ENCODE data around the gene UBXN4. TPM values are rescaled to one million over a fixed set of nuclear protein-coding genes. Genes with fewer than 3 reads are reported as not detected.

The UBXN4 gene
- total and polyA plus RNA-seq, 12 donors: 29.3 to 77.8 (median 63.1) TPM

DNA sequence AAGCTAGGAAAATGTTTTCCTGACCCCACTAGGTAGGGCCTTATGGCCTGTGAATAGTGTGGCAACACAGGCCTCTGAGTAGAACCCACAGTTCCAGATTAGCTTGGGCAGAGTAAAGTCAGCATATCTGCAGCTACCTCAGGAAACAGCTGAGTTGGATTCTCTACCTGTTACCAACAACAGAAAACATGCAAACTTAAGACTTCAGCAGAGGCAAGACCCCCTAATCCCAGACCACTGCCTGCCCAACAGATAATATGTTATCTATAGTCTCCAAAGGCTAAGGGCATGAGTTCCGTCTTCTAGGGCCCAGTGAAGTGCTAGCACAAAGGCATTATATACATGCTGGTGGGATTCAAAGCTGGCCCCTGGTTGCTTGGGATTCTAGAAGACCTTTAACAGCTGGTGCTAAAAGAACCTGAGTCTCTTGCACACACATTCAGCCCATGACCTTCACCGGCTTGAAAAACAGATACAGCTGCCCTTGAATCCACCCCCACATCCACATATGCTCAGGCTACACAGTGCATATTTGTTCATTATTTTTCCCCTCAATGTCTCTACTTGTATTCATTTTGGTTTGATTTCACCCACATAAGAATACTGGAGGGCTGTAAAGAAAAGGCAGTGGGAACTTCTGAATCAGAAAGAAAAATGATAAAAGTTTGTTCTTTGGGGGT, 13.5 kb upstream of the UBXN4 start:
- ATAC-seq (no peak), DNase-seq (no peak)
- H3K4me3 ChIP-seq: no peak overlapping the region
- H3K27me3 ChIP-seq: no peaks in the 10 kb centered on the region
- intact Hi-C loops (cut with DNase I): no loop called here
- H3K27ac ChIP-seq: no peak overlapping the region
- TF ChIP-seq CTCF (IDR thresholded peaks at IDR 0.05): no peak
- H3K9me3 ChIP-seq: no peaks in the 10 kb centered on the region
- 50 to 60% methylated on average over 2 of the region's 2 CpGs for WGBS, 2 donors
- no peaks in the 10 kb centered on the region for H3K4me1 ChIP-seq
- H3K36me3 ChIP-seq: peaks cover 0 to 25% (median 0%) of the 10 kb centered on the region in 9 donors

DNA sequence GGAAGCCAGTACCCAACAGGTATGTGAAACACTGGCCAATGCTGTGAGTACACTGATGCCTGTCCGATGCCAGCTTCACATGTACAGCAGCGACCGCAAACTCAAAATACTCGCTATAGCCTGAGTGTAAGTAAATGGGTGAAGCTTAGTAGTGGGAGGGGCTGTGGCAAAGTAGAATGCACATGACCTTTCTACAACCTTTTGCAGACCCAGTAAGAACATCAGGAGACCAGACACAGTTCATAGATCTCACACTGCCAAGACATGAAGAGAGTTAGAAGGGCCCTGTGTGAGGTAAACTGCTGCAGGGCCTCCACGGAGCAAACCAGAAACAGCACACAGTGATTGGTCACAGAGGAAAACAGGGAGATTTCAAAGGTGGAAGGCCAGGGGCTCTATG, 9.1 kb upstream of the UBXN4 start:
- H3K27me3 ChIP-seq: no peaks in the 10 kb centered on the region
- H3K27ac ChIP-seq: no peak overlapping the region
- no peaks in the 10 kb centered on the region for H3K36me3 ChIP-seq
- ATAC-seq: no peak
- TF ChIP-seq CTCF (IDR thresholded peaks at IDR 0.05): no peak
- H3K9me3 ChIP-seq: no peaks in the 10 kb centered on the region
- DNase-seq: no peak
- WGBS, 2 donors: 93 to 97% methylated on average over 5 of the region's 5 CpGs
- no peaks in the 10 kb centered on the region for H3K4me1 ChIP-seq
- intact Hi-C loops (cut with DNase I): no loop called here
- H3K4me3 ChIP-seq: no peak overlapping the region

DNA sequence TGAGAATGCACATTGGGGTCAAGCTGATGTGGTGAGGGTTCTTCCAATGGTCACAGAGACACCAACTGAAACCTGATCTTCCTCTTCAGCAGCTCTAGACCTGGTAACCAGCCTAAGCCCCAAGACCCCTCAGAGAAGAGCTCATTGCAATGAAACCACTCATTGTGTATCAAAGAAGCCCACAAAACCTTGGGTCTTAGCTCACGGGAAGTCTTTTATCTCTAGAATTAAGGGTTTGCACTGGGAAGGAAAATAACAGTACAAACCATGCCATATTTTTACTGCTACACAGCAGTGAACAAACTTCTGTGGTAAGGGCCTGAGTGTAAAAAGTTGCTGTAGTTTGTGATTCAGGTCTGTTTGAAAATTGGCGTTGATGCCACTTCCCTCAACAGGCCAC, 8.6 kb upstream of the UBXN4 start:
- Histone ChIP-seq H3K36me3 (no peaks in the 10 kb centered on the region), H3K9me3 (no peaks in the 10 kb centered on the region), H3K27me3 (no peaks in the 10 kb centered on the region), H3K27ac (no peak overlapping the region), H3K4me3 (no peak overlapping the region), H3K4me1 (no peaks in the 10 kb centered on the region)
- WGBS, 2 donors: 87 to 91% methylated on average over 2 of the region's 2 CpGs
- no peak for TF ChIP-seq CTCF (IDR thresholded peaks at IDR 0.05)
- ATAC-seq: no peak
- no peak for DNase-seq
- intact Hi-C loops (cut with DNase I): no loop called here

- no peak overlapping the region for H3K27ac ChIP-seq
- no peak overlapping the region for H3K4me3 ChIP-seq
- no peaks in the 10 kb centered on the region for H3K9me3 ChIP-seq
- WGBS, 2 donors: 94 to 96% methylated on average over 5 of the region's 5 CpGs
- no peak for TF ChIP-seq CTCF (IDR thresholded peaks at IDR 0.05)
- H3K27me3 ChIP-seq: no peaks in the 10 kb centered on the region
- DNase-seq: no peak
- ATAC-seq: no peak
- intact Hi-C loops (cut with DNase I): no loop called here
- H3K36me3 ChIP-seq: no peaks in the 10 kb centered on the region
- no peaks in the 10 kb centered on the region for H3K4me1 ChIP-seq
Observed at GRCh38 chr2:135736546-135736945, 5.1 kb upstream of the UBXN4 start.
